Measurements from ENCODE around the gene SLC35F5. TPM values are rescaled to one million over a fixed set of nuclear protein-coding genes. Genes with fewer than 3 reads are reported as not detected.
"Not testable (repeated sequence)": the region's sequence is repeated elsewhere in the genome, so short reads cannot be mapped to it uniquely, and the experiment has no call there.

Gene SLC35F5
- polyA plus RNA-seq, 2 of the 4 experiments (the other 2 are of a cell fraction) = 45.6 to 86.6 TPM

- H3K4me1 ChIP-seq; H3K4me3 ChIP-seq; FAIRE-seq; H3K27ac ChIP-seq; DNase-seq (ENCODE audit: low read depth in 1 of 2, low spot score in 1 of 2); CTCF ChIA-PET; H3K9me3 ChIP-seq; POLR2A ChIA-PET; H3K4me2 ChIP-seq; ATAC-seq: not testable (repeated sequence)
- WGBS (ENCODE audit: missing lambda C conversion rate) = 64% methylated on average over 10 of the region's 10 CpGs
Measured at GRCh38 chr2:113663285-113664060, 93.0 kb downstream of the SLC35F5 start.

Small RNA genes lying within 50 kb of the gene (small RNA-seq; reads per million reads assigned to genes)
- gene MIR4782 (0 to 5.6 (median 2.7) reads per million in 6 experiments), gene RNU6-744P (0 reads per million in 6 experiments)

Other genes with a start within 250 kb of the SLC35F5 start
- 20.8 and 24.5 TPM in 2 replicates for gene RABL2A, start 129.4 kb downstream of the SLC35F5 start, polyA plus RNA-seq (2011; rRNA removed)
- 13.0 to 14.9 TPM (median 13.5 TPM) in 3 replicates for gene RABL2A, start 129.4 kb downstream of the SLC35F5 start, polyA plus RNA-seq (2017; fragmentation: RNase III; extraction: RNeasy Plus Mini Kit Qiagen cat#74134 plus additional on column Dnase treatment)
- 282 and 412 TPM in 2 replicates for gene ACTR3, start 133.4 kb upstream of the SLC35F5 start, polyA plus RNA-seq (2011; rRNA removed)
- 359 to 392 TPM (median 378 TPM) in 3 replicates for gene ACTR3, start 133.4 kb upstream of the SLC35F5 start, polyA plus RNA-seq (2017; fragmentation: RNase III; extraction: RNeasy Plus Mini Kit Qiagen cat#74134 plus additional on column Dnase treatment)

Data from A549 (cell line).